A673 (cell line): Measurements from ENCODE around the gene MYO15B. TPM values are rescaled to one million over a fixed set of nuclear protein-coding genes. Genes with fewer than 3 reads are reported as not detected.

Experiments used
- BruUV-seq: library from RNA; stranded (reverse); fragments of 400-500 nt; replicated peaks from 2 replicates; lab custom pipeline; 2021; lab: Mats Ljungman, UMichigan
- CTCF ChIA-PET: fragments of 300-600 bp; sonication (Branson Sonifier 250); formaldehyde crosslinking; loops from one replicate; lab custom pipeline; 2022; ENCODE audit warnings: antibody characterized with exemption; lab: Charles Lee
- POLR2A ChIA-PET: fragments of 300-600 bp; sonication (Branson Sonifier 250); formaldehyde crosslinking; loops from one replicate; lab custom pipeline; 2022; ENCODE audit warnings: antibody characterized with exemption; ENCODE audit not compliant: low non-redundant PET; lab: Charles Lee
- DNase-seq: peaks from one replicate; pipeline ENCODE4 v3.0.0-alpha.2; 2015; ENCODE audit warnings: low spot score
- H3K27ac ChIP-seq: fragments of 200-600 bp; sonication (generic); 2 replicates; pipeline ENCODE4 v1.5.1; 2016; ENCODE audit warnings: mixed run types, low read depth, mild to moderate bottlenecking, mixed read lengths, antibody characterized with exemption, low read length; ENCODE audit not compliant: poor library complexity, severe bottlenecking
- H3K27me3 ChIP-seq: fragments of 200-600 bp; sonication (generic); replicated peaks from 2 replicates; pipeline ENCODE4 v1.6.1; 2017; ENCODE audit warnings: mixed run types, low read depth, mild to moderate bottlenecking, mixed read lengths, antibody characterized with exemption, low read length; ENCODE audit not compliant: insufficient read depth, poor library complexity
- H3K36me3 ChIP-seq: fragments of 200-600 bp; sonication (generic); 2 replicates; pipeline ENCODE4 v1.6.1; 2016; ENCODE audit warnings: mixed run types, mild to moderate bottlenecking, mixed read lengths, antibody characterized with exemption, low read length; ENCODE audit not compliant: insufficient read depth, poor library complexity, severe bottlenecking
- H3K4me1 ChIP-seq: fragments of 200-600 bp; sonication (generic); 2 replicates; pipeline ENCODE4 v1.6.1; 2017; ENCODE audit warnings: mixed run types, mild to moderate bottlenecking, mixed read lengths, antibody characterized with exemption, low read length; ENCODE audit not compliant: insufficient read depth, poor library complexity, severe bottlenecking
- H3K4me3 ChIP-seq: fragments of 200-600 bp; sonication (generic); 2 replicates; pipeline ENCODE4 v1.5.1; 2016; ENCODE audit warnings: low read depth, mixed run types, mild to moderate bottlenecking, mixed read lengths, low read length; ENCODE audit not compliant: poor library complexity, severe bottlenecking
- H3K9me3 ChIP-seq: fragments of 200-600 bp; sonication (generic); 2 replicates; pipeline ENCODE4 v1.6.1; 2016; ENCODE audit warnings: mixed run types, low read depth, mild to moderate bottlenecking, mixed read lengths, antibody characterized with exemption, low read length; ENCODE audit not compliant: poor library complexity, severe bottlenecking
- EZH2 ChIP-seq: fragments of 200-600 bp; sonication (generic); IDR thresholded peaks from 2 replicates; pipeline ENCODE4 v1.6.1; 2017; ENCODE audit warnings: borderline replicate concordance, low read depth, mild to moderate bottlenecking, mixed read lengths, antibody characterized with exemption, low read length; ENCODE audit not compliant: poor library complexity, severe bottlenecking
- intact Hi-C: fragments of 100-400 bp; cut with micrococcal nuclease; formaldehyde crosslinking; loops from one replicate; pipeline ENCODE4 v1.10.0; 2022; ENCODE audit not compliant: unreplicated experiment
- total RNA-seq: library from RNA; stranded (reverse); gene quantifications from 2 replicates; pipeline ENCODE4 v1.2.3, GENCODE V29; 2021
- TF ChIP-seq, protein P1 (sequence below): fragments of 300-800, 200-600 bp; sonication (generic); conservative IDR thresholded peaks from 2 replicates; pipeline ENCODE4 v1.5.1; 2017; ENCODE audit warnings: low read depth, mild to moderate bottlenecking, antibody characterized with exemption, low read length, moderate library complexity, mixed read lengths

MYO15B gene
- total RNA-seq, 1 experiment from 2014 or later, result 9.3 TPM

DNA sequence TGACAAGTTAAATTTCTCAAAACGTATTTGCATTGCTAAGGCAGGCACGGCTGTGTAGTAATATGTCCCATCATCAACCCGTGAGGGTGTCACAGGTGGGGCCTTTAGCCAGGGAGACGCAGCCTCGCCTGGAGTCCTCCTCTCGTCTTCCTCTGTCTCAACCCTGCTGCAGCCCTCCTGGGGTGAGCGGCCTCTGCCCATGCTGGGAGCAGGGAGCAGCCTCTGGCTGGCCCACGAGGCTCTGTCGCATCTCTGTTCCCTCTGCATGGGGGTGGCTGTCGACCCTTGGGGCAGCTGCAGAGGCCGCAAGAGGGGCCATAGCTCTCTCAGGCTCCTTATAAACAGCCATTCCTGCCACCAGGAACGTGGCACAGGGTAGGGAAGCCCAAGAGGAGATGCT is 44.8 kb downstream of the MYO15B start:
- no peak overlapping the region for H3K27ac ChIP-seq
- CTCF ChIA-PET, result interaction anchor here (0.5 to 2.9 kb wide), 13 partner anchors 8 to 342 kb away, joined by 3 to 95 read pairs (median 5); partner anchors contain the start of genes RECQL5 and SAP30BP
- no peaks in the 10 kb centered on the region for H3K36me3 ChIP-seq
- peaks cover 14% of the 10 kb centered on the region for H3K4me1 ChIP-seq
- no peak overlapping the region for H3K4me3 ChIP-seq
- no TSS peak for BruUV-seq
- no peaks in the 10 kb centered on the region for H3K9me3 ChIP-seq
- intact Hi-C loops, result no loop called here
- POLR2A ChIA-PET, result no interaction called here
- TF ChIP-seq EZH2, result no peak
- TF ChIP-seq, protein P1, sequence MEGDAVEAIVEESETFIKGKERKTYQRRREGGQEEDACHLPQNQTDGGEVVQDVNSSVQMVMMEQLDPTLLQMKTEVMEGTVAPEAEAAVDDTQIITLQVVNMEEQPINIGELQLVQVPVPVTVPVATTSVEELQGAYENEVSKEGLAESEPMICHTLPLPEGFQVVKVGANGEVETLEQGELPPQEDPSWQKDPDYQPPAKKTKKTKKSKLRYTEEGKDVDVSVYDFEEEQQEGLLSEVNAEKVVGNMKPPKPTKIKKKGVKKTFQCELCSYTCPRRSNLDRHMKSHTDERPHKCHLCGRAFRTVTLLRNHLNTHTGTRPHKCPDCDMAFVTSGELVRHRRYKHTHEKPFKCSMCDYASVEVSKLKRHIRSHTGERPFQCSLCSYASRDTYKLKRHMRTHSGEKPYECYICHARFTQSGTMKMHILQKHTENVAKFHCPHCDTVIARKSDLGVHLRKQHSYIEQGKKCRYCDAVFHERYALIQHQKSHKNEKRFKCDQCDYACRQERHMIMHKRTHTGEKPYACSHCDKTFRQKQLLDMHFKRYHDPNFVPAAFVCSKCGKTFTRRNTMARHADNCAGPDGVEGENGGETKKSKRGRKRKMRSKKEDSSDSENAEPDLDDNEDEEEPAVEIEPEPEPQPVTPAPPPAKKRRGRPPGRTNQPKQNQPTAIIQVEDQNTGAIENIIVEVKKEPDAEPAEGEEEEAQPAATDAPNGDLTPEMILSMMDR, result no peak
- no peaks in the 10 kb centered on the region for H3K27me3 ChIP-seq
- DNase-seq, result no peak

DNA sequence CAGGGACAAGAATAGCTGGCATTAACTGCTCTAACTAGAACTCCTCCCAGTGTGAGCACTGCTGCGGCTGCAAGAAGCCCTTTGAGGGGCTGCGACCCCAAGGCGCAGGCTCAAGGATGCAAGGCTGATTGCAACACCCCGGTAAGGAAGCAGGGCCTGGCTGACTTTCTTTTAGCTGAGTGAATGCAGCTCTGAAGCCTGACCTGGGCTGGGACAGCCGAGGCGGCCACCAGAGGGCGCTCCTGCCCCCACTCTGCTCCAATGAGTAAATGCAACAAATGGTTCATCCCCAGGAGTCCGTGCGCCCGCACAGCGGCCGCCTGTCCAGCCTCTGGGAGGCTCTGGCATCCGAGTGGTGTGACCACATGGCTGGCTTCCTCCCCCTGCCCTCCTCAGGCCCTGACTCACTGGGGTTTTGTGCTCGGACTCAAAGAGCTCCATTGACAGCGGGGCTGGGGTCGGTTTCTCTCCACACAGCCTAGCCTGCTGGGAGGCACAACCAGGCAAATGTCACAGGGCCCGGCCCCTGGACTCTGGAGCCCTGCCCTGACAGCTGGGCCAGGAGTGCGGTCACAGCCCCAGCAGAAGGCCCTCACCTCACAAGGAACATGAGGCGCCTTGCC is 45.4 kb downstream of the MYO15B start, which contains the start of gene SMIM5:
Gene SMIM5 (plus strand): TSS at position 572 of the 623 bp plus-strand sequence. CDS start 6,768 bp downstream, outside the sequence.
- H3K9me3 ChIP-seq, result no peaks in the 10 kb centered on the region
- TF ChIP-seq EZH2, result no peak
- TF ChIP-seq, protein P1, result peak; percentile 98
- peak within 1 kb of the TSS; percentile 22 for H3K4me3 ChIP-seq
- H3K36me3 ChIP-seq, result no peaks in the 10 kb centered on the region
- no TSS peak for BruUV-seq
- peaks cover 14% of the 10 kb centered on the region for H3K4me1 ChIP-seq
- no peak within 1 kb of the TSS for H3K27ac ChIP-seq
- POLR2A ChIA-PET, result no interaction called here
- intact Hi-C loops, result loop anchor here (1.0 kb wide), 1 partner anchor 114 kb away; no protein-coding TSS in a partner anchor
- H3K27me3 ChIP-seq, result no peaks in the 10 kb centered on the region
- CTCF ChIA-PET, result interaction anchor here (0.5 to 2.9 kb wide), 16 partner anchors 8 to 341 kb away, joined by 3 to 95 read pairs (median 4); partner anchors contain the start of genes RECQL5 and SAP30BP
- peak; percentile 82 for DNase-seq

DNA sequence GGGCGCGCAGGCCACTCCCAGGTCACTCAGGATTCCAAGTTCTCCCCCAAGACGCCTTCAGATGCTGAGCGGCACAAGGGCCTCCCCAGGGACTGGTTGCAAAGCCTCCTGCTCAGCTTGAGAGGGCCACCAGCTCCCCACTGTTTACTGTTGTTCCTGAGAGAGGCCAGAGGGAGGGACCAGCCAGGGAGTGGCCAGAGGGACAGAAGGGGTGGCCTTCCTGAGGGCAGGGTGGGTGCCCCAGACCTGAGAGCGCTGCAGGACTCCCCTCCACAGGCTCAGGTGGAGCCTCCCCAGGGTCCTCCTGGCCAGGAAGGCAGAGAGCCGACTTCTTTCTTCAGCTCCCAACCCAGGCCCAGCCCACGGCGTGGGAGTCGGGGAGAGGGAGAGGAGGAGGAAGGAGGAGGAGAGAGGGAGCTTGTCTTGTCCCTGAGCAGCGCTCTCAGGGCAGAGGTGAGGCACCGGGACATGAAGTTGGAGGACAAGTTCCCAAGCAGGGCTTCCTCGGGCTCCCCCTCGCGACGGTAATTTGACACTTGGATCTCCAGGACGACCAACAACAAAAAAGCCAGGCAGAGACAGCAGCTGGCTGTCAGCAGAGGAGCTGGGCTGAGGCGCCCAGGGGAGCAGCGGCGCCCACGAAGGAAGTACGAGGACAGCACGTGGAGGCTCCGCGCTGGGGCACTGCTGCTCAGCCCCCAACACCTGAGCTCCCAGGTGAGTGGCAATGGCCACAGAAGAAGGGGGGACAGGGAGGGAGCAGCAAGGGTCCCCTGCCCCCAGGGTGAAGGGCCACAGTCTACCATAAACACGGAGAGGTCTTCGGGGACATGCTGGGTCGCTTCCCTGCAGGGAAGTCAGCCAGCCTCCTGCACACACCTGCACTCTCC is 46.1 kb downstream of the MYO15B start:
- no peaks in the 10 kb centered on the region for H3K27me3 ChIP-seq
- intact Hi-C loops, result loop anchor here (1.0 kb wide), 1 partner anchor 114 kb away; no protein-coding TSS in a partner anchor
- no peaks in the 10 kb centered on the region for H3K9me3 ChIP-seq
- BruUV-seq, result no TSS peak
- peak; percentile 94 for DNase-seq
- H3K36me3 ChIP-seq, result no peaks in the 10 kb centered on the region
- no peak overlapping the region for H3K27ac ChIP-seq
- H3K4me3 ChIP-seq, result peak overlapping the region; percentile 22
- CTCF ChIA-PET, result interaction anchor here (0.6 to 2.9 kb wide), 20 partner anchors 9 to 272 kb away, joined by 3 to 95 read pairs (median 4); partner anchors contain the start of genes RECQL5, SAP30BP and TMEM94
- H3K4me1 ChIP-seq, result peaks cover 14% of the 10 kb centered on the region
- POLR2A ChIA-PET, result no interaction called here
- TF ChIP-seq EZH2, result no peak
- TF ChIP-seq, protein P1, result peak; percentile 79
